Measurements from ENCODE around the gene EMC9. TPM values are rescaled to one million over a fixed set of nuclear protein-coding genes. Genes with fewer than 3 reads are reported as not detected.

EMC9 gene
- total RNA-seq, 4 donors from 2014 or later, result 6.4 to 15.4 (median 10.4) TPM

DNA sequence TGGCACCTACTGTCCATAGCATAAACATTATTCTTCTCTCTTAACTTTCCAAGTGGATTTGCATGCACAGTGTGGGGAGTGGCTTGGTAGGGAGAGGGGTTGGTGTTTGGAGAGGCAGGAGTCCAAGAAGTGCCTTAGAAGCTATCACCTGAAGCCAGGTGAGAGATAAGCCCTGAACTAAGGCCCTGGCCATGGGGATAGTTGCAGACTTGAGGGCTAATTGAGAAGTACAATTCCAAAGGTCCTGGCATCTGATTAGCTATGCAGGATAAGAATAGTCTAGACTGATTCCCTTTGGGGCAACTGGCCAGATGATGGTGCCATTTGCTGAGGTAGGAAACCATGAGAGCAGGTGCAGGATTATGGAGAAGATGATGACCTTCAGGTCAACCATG, 49.3 kb downstream of the EMC9 start:
- no peak for ATAC-seq
- Histone ChIP-seq H3K36me3 (no peaks in the 10 kb centered on the region), H3K27ac (peak overlapping the region in 1 of 4 donors; percentile 95)

DNA sequence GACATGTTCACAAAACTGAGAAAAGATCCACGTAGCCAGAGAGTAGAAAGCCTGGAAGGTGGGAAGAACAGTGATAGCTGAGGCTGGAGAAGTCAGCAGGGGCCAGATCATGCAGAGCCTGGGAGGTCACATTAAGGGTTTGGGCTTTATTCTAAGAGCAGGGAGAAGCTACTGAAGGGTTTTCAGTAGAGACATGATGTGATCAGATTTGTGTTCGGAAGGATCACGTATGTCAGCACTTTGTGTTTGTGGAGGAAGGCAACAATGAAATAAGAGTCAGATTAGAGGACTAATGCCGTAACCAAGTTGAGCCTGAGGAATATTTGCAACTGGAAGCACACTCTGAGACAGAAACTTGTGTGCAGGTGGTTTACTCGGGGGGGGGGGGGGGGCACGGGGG, 51.5 kb downstream of the EMC9 start:
- Histone ChIP-seq H3K4me1 (peaks cover 0 to 20% (median 1%) of the 10 kb centered on the region in 3 donors), H3K9me3 (no peaks in the 10 kb centered on the region), H3K4me3 (no peak overlapping the region), H3K27ac (no peak overlapping the region), H3K36me3 (no peaks in the 10 kb centered on the region), H3K27me3 (no peaks in the 10 kb centered on the region)
- 83 to 87% methylated on average over 3 to 5 of the region's 6 CpGs for whole genome bisulfite sequencing, 2 donors (ENCODE audit: low coverage in 1 of 2)
- ATAC-seq, result no peak
- TF ChIP-seq POLR2A (IDR thresholded peaks at IDR 0.05), result no peak
- TF ChIP-seq, protein P1, sequence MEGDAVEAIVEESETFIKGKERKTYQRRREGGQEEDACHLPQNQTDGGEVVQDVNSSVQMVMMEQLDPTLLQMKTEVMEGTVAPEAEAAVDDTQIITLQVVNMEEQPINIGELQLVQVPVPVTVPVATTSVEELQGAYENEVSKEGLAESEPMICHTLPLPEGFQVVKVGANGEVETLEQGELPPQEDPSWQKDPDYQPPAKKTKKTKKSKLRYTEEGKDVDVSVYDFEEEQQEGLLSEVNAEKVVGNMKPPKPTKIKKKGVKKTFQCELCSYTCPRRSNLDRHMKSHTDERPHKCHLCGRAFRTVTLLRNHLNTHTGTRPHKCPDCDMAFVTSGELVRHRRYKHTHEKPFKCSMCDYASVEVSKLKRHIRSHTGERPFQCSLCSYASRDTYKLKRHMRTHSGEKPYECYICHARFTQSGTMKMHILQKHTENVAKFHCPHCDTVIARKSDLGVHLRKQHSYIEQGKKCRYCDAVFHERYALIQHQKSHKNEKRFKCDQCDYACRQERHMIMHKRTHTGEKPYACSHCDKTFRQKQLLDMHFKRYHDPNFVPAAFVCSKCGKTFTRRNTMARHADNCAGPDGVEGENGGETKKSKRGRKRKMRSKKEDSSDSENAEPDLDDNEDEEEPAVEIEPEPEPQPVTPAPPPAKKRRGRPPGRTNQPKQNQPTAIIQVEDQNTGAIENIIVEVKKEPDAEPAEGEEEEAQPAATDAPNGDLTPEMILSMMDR (IDR thresholded peaks at IDR 0.05), result no peak
- TF ChIP-seq EP300 (IDR thresholded peaks at IDR 0.05), result no peak
- no peak for TF ChIP-seq POLR2AphosphoS5 (IDR thresholded peaks at IDR 0.05)

More for the DNA sequence above, 49.3 kb downstream of the EMC9 start:
- Histone ChIP-seq H3K4me1 (peaks cover 0 to 31% (median 8%) of the 10 kb centered on the region in 3 donors), H3K4me3 (no peak overlapping the region), H3K27me3 (no peaks in the 10 kb centered on the region), H3K9me3 (no peaks in the 10 kb centered on the region)
- TF ChIP-seq POLR2A (IDR thresholded peaks at IDR 0.05) (no peak), EP300 (IDR thresholded peaks at IDR 0.05) (no peak), POLR2AphosphoS5 (IDR thresholded peaks at IDR 0.05) (no peak)
- TF ChIP-seq, protein P1 (IDR thresholded peaks at IDR 0.05), result no peak

Small RNAs within 50 kb of the gene (small RNA-seq; reads per million reads assigned to genes)
- gene AL136295.4 (0 reads per million in 4 donors), gene IPO4 (0 reads per million in 4 donors), gene IRF9 (0 reads per million in 4 donors), gene RNA5SP383 (0.18 to 1.2 (median 0.46) reads per million in 4 donors)

Other genes with a start within 250 kb of the EMC9 start
- 10 to 100 TPM; 30.4 to 55.9 (median 37.1) TPM for gene DHRS4, start 187.8 kb downstream of the EMC9 start, total RNA-seq
- gene DHRS4L2, start 152.7 kb downstream of the EMC9 start, total RNA-seq, result 10 to 100 TPM in 3 of 4 donors, 1 to 10 TPM in 1; 5.9 to 25.3 (median 16.7) TPM
- gene CARMIL3, start 89.6 kb downstream of the EMC9 start, total RNA-seq, result under 1 TPM in 3 of 4 donors, not detected in 1; 0.12 to 0.47 (median 0.17) TPM
- 1 to 10 TPM in 1 of 4 donors, not detected in 3; 1.5 TPM for gene CPNE6, start 70.0 kb downstream of the EMC9 start, total RNA-seq
- 10 to 100 TPM in 3 of 4 donors, 1 to 10 TPM in 1; 9.2 to 14.9 (median 11.6) TPM for gene PCK2, start 47.3 kb downstream of the EMC9 start, total RNA-seq
- gene DCAF11, start 26.8 kb downstream of the EMC9 start, total RNA-seq, result 10 to 100 TPM; 58.0 to 81.6 (median 71.6) TPM
- 10 to 100 TPM in 1 of 4 donors, 1 to 10 TPM in 1, under 1 TPM in 1, not detected in 1; 0.81 to 10.4 (median 5.0) TPM for gene NRL, start 26.6 kb downstream of the EMC9 start, total RNA-seq
- gene FITM1, start 10.9 kb downstream of the EMC9 start, total RNA-seq, result under 1 TPM in 2 of 4 donors, not detected in 2; 0.27 to 0.67 TPM
- 100 to 1,000 TPM; 114 to 186 (median 127) TPM for gene PSME1, start 5.4 kb downstream of the EMC9 start, total RNA-seq
- 10 to 100 TPM; 41.4 to 52.3 (median 42.0) TPM for gene PSME2, start 5.0 kb upstream of the EMC9 start, total RNA-seq
- gene RNF31, start 5.9 kb upstream of the EMC9 start, total RNA-seq, result 10 to 100 TPM; 19.0 to 38.9 (median 32.0) TPM
- 10 to 100 TPM; 61.3 to 80.1 (median 68.1) TPM for gene IRF9, start 19.7 kb upstream of the EMC9 start, total RNA-seq
- gene REC8, start 30.5 kb upstream of the EMC9 start, total RNA-seq, result 1 to 10 TPM; 1.6 to 8.2 (median 6.8) TPM
- 10 to 100 TPM; 16.8 to 31.6 (median 27.0) TPM for gene IPO4, start 47.2 kb upstream of the EMC9 start, total RNA-seq
- gene TM9SF1, start 53.9 kb upstream of the EMC9 start, total RNA-seq, result 10 to 100 TPM; 34.7 to 53.3 (median 45.0) TPM
- gene TSSK4, start 64.1 kb upstream of the EMC9 start, total RNA-seq, result under 1 TPM in 1 of 4 donors, not detected in 3; 0.40 TPM
- 100 to 1,000 TPM in 2 of 4 donors, 10 to 100 TPM in 2; 93.4 to 134 (median 106) TPM for gene CHMP4A, start 71.9 kb upstream of the EMC9 start, total RNA-seq
- gene MDP1, start 74.5 kb upstream of the EMC9 start, total RNA-seq, result 10 to 100 TPM in 3 of 4 donors, 1 to 10 TPM in 1; 6.9 to 17.1 (median 11.4) TPM
- gene NEDD8, start 90.8 kb upstream of the EMC9 start, total RNA-seq, result 100 to 1,000 TPM; 136 to 193 (median 168) TPM
- 10 to 100 TPM; 46.0 to 70.5 (median 59.8) TPM for gene GMPR2, start 91.3 kb upstream of the EMC9 start, total RNA-seq
- gene TINF2, start 101.0 kb upstream of the EMC9 start, total RNA-seq, result 10 to 100 TPM; 53.2 to 72.5 (median 70.0) TPM
- 10 to 100 TPM in 1 of 4 donors, 1 to 10 TPM in 3; 1.3 to 43.3 (median 6.3) TPM for gene TGM1, start 121.6 kb upstream of the EMC9 start, total RNA-seq
- 10 to 100 TPM; 12.9 to 27.6 (median 16.5) TPM for gene RABGGTA, start 130.0 kb upstream of the EMC9 start, total RNA-seq
- 10 to 100 TPM in 3 of 4 donors, 1 to 10 TPM in 1; 8.2 to 33.0 (median 17.7) TPM for gene DHRS1, start 158.2 kb upstream of the EMC9 start, total RNA-seq
- gene NOP9, start 158.3 kb upstream of the EMC9 start, total RNA-seq, result 10 to 100 TPM; 19.4 to 29.2 (median 22.8) TPM
- gene CIDEB, start 166.4 kb upstream of the EMC9 start, total RNA-seq, result 10 to 100 TPM in 2 of 4 donors, 1 to 10 TPM in 2; 4.9 to 12.5 (median 9.5) TPM
- gene LTB4R2, start 168.5 kb upstream of the EMC9 start, total RNA-seq, result 1 to 10 TPM; 2.4 to 5.0 (median 3.4) TPM
- 1 to 10 TPM; 3.0 to 4.2 (median 3.4) TPM for gene LTB4R, start 169.9 kb upstream of the EMC9 start, total RNA-seq
- gene ADCY4, start 193.5 kb upstream of the EMC9 start, total RNA-seq, result 10 to 100 TPM; 13.3 to 40.5 (median 22.6) TPM
- gene RIPK3, start 198.4 kb upstream of the EMC9 start, total RNA-seq, result 1 to 10 TPM; 3.1 to 8.9 (median 3.9) TPM
- gene NFATC4, start 226.6 kb upstream of the EMC9 start, total RNA-seq, result 10 to 100 TPM; 33.5 to 63.5 (median 57.9) TPM

All from gastroesophageal sphincter (tissue), 4 donors.